Skeletal muscle tissue (tissue), 4 donors: Measurements from ENCODE around the gene RPN2. TPM values are rescaled to one million over a fixed set of nuclear protein-coding genes. Genes with fewer than 3 reads are reported as not detected.

ENCODE experiments used
- H3K27ac ChIP-seq: one replicate; pipeline ENCODE4 v1.7.0; 2013; ENCODE audit warnings: mild to moderate bottlenecking, low read depth, low read length, inconsistent platforms
- H3K27me3 ChIP-seq, 3 donors: one replicate each; pipeline ENCODE4 v1.7.0; 2013; ENCODE audit warnings: low read length in 3 of 3; ENCODE audit not compliant: control insufficient read depth in 3 of 3, insufficient read depth in 3 of 3
- H3K36me3 ChIP-seq, 3 donors: one replicate each; pipeline ENCODE4 v1.7.0; 2013; ENCODE audit warnings: low read length in 3 of 3; ENCODE audit not compliant: control insufficient read depth in 3 of 3, insufficient read depth in 3 of 3
- H3K4me1 ChIP-seq, 3 donors: one replicate each; pipeline ENCODE4 v1.7.0; 2013; ENCODE audit warnings: low read length in 3 of 3, mild to moderate bottlenecking in 3 of 3; ENCODE audit not compliant: control insufficient read depth in 3 of 3, insufficient read depth in 3 of 3
- H3K4me3 ChIP-seq, 3 donors: one replicate each; pipeline ENCODE4 v1.7.0; 2013; ENCODE audit warnings: low read length in 3 of 3
- H3K9ac ChIP-seq, 3 donors: one replicate each; pipeline ENCODE4 v1.7.0; 2013; ENCODE audit warnings: low read length in 3 of 3, mild to moderate bottlenecking in 3 of 3, moderate library complexity in 2 of 3, low read depth in 1 of 3
- H3K9me3 ChIP-seq, 3 donors: one replicate each; pipeline ENCODE4 v1.7.0; 2013; ENCODE audit warnings: low read length in 3 of 3; ENCODE audit not compliant: control insufficient read depth in 3 of 3
- total RNA-seq: library from RNA; depleted of rRNA; stranded (reverse); fragments of >200 nt; gene quantifications from one replicate; pipeline ENCODE4 v1.2.3, GENCODE V29; 2014
- donor health status: Osteomylitis.

The RPN2 gene
- total RNA-seq, 1 donor from 2014 or later = 117 TPM

DNA sequence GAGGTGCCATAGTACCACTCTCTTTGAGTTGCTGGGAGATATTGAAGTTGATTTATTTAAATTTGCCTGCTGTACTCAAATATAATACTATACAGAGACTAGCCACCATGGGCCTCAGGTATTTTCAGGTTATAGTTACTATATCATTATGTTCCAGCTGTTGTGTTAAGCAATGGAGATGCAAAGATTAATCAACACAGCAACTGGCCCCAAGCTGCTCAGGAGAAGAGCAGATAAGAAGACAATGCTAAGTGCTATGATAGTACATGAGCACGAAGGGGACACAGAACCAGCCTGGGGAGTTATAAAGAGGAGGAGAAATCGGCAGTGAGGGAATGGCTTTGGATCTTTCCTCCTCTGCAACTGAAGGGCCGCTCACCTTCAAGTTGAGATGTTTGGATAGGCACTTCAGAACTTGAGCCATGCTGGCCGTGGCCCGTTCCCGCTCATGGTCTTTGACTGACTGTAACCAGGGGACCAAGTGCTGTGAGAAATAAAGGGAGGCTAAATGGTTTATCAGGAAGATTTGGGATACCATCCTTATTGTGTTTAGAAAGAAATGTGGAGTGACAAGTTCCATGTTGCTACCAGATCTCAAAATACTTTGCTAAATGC lies 24.3 kb upstream of the RPN2 start:
- Histone ChIP-seq H3K4me3 (no peak overlapping the region), H3K4me1 (no peaks in the 10 kb centered on the region), H3K9ac (no peak overlapping the region), H3K27ac (no peak overlapping the region), H3K27me3 (no peaks in the 10 kb centered on the region), H3K9me3 (no peaks in the 10 kb centered on the region), H3K36me3 (peaks cover 0 to 8% (median 2%) of the 10 kb centered on the region in 3 donors)

DNA sequence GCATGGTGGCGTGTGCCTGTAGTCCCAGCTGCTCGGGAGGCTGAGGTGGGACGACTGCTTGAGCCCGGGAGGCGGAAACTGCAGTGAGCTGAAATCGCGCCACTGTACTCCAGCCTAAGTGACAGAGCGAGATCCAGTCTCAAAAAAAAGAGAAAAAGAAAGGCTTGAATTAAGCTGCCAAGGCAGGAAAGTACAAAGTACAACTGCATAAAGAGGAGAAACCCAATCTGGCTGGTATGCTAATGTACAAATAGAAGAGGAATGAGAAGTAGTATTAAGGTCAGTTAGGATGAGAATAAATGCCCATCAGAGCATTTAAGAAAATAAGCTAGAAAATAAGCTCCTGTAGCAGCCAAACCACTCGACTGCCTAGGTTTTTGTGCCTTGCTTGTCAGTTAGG lies 23.1 kb upstream of the RPN2 start:
- H3K9me3 ChIP-seq = no peaks in the 10 kb centered on the region
- H3K4me1 ChIP-seq = no peaks in the 10 kb centered on the region
- H3K27ac ChIP-seq = no peak overlapping the region
- H3K9ac ChIP-seq = no peak overlapping the region
- no peaks in the 10 kb centered on the region for H3K27me3 ChIP-seq
- no peak overlapping the region for H3K4me3 ChIP-seq
- H3K36me3 ChIP-seq = peaks cover 0 to 8% (median 2%) of the 10 kb centered on the region in 3 donors

DNA sequence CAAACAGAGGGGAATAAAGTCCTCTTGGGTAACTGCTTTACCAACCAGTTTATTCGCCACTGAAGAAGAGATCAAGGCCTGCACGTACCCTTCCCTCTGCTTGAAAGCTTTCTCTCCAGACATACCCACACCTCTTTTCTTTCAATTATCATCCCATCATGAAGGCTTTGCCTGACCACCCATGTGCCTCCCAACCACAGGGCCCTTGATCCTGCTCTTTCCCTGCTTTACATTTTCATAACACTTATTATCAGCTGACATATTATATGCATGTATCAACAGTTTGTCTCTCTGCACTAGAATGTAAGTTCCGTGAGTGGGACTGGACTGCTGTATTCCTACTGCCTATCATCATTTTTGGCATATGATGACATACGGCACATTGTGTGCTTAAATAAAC lies 20.9 kb upstream of the RPN2 start:
- no peaks in the 10 kb centered on the region for H3K27me3 ChIP-seq
- H3K9me3 ChIP-seq = no peaks in the 10 kb centered on the region
- H3K36me3 ChIP-seq = peaks cover 0 to 8% (median 0%) of the 10 kb centered on the region in 3 donors
- no peak overlapping the region for H3K9ac ChIP-seq
- no peak overlapping the region for H3K4me3 ChIP-seq
- no peak overlapping the region for H3K27ac ChIP-seq
- H3K4me1 ChIP-seq = no peaks in the 10 kb centered on the region

DNA sequence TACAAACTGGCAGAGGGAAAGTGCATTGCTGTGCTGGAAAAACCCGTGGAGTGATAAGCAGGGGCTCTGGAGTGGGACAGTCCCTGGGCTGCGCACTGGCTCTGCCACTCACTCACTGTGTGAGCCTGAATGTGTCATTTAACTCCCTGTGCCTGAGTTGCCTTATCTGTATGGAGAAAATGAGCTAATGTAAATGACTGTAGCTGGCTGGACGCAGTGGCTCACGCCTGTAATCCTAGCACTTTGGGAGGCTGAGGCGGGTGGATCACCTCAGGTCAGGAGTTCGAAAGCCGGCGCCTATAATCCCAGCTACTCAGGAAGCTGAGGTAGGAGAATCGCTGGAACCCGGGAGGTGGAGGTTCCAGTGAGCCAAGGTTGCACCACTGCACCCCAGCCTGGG lies 18.4 kb upstream of the RPN2 start:
- no peaks in the 10 kb centered on the region for H3K9me3 ChIP-seq
- no peak overlapping the region for H3K9ac ChIP-seq
- H3K4me1 ChIP-seq = no peaks in the 10 kb centered on the region
- peaks cover 0 to 2% (median 0%) of the 10 kb centered on the region in 3 donors for H3K36me3 ChIP-seq
- H3K27me3 ChIP-seq = no peaks in the 10 kb centered on the region
- no peak overlapping the region for H3K4me3 ChIP-seq
- no peak overlapping the region for H3K27ac ChIP-seq

DNA sequence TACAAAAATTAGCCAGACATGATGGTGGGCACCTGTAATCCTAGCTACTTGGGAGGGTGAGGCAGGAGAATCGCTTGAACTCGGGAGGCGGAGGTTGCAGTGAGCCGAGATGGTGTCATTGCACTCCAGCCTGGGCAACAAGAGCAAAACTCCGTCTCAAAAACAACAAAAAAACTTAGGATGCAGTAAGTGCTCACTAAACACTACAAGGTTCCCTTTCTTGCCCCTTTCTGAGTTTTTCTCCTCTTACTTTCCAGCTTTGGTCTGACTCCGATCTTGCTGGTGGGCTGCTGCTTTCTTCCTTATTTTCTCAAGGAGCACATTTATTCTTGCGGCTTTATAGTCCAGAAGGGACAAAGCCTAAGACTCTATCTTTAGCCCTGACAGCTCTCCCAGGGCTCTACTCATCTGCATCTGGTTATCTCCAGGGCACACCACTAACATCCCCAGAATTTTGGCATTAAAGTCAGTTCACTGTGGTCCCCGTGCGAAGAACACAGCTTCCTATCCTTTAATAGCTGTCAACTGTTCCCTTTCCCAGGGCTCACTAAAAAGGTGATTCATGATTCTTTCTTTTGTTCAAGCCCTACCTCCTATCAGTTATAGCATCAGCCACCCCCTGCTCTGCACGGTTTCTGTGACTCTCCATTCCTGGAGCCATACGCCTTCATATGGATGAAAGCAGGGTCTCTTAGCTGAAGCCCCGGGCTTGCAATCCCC lies 17.1 kb upstream of the RPN2 start:
- Histone ChIP-seq H3K36me3 (peaks cover 0 to 2% (median under 1%) of the 10 kb centered on the region in 3 donors), H3K9me3 (no peaks in the 10 kb centered on the region), H3K27me3 (no peaks in the 10 kb centered on the region), H3K27ac (no peak overlapping the region), H3K9ac (no peak overlapping the region), H3K4me3 (no peak overlapping the region), H3K4me1 (no peaks in the 10 kb centered on the region)

DNA sequence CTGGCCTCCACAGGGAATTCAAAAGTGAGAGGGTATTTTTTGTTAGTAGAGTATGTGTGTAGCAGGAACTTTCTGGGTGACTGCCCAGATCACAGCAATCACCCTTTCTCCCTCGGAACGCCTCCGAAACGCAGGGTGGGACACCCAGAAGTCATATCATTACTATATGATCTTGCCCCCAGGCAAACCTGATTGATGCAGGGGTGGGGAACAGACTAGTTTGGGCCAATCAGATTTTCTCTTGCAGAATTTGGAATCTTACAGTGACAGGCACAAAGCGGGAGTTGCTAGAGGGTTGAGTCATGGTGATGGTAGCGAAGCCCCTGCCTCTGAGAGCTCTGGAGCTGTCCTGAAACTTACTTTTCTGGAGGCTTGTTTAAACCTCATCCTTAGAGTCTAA lies 16.5 kb upstream of the RPN2 start:
- Histone ChIP-seq H3K4me1 (no peaks in the 10 kb centered on the region), H3K27me3 (no peaks in the 10 kb centered on the region), H3K36me3 (peaks cover 0 to 7% (median 5%) of the 10 kb centered on the region in 3 donors), H3K4me3 (no peak overlapping the region), H3K9ac (no peak overlapping the region), H3K9me3 (no peaks in the 10 kb centered on the region), H3K27ac (no peak overlapping the region)

DNA sequence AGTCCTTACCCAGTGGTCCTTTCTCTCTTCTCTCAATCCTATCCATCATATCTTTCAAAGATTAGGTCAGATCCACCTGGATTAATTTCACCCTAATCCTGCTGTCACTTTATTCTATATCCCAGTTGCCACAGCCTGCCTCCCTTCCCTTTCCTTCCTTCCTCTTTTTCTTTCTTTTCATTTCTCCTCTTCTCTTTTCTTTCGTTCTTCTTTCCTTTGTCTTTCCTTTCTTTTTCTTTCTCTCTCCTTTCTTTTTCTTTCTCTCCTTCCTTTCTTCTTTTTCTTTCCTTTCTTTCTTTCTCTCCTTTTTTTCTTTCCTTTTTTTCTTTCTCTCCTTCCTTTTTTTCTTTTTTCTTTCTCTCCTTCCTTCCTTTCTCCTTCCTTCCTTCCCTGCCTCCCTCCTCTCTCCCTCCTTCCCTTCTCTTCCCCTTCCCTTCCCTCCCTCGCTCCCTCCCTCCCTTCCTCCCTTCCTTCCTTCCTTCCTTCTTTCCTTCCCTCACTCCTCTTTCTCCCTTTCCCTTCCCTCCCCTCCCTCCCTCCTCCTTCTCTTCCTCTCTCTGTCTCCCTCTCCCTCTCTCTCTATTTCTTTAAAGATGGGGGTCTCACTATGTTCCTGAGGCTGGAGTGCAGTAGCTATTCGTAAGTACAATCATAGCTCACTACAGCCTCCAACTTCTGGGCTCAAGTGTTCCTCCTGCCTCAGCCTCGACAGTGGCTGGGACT lies 15.1 kb upstream of the RPN2 start:
- Histone ChIP-seq H3K27ac (no peak overlapping the region), H3K4me3 (no peak overlapping the region), H3K27me3 (no peaks in the 10 kb centered on the region), H3K4me1 (no peaks in the 10 kb centered on the region), H3K36me3 (peaks cover 0 to 10% (median 8%) of the 10 kb centered on the region in 3 donors), H3K9me3 (no peaks in the 10 kb centered on the region), H3K9ac (no peak overlapping the region)

DNA sequence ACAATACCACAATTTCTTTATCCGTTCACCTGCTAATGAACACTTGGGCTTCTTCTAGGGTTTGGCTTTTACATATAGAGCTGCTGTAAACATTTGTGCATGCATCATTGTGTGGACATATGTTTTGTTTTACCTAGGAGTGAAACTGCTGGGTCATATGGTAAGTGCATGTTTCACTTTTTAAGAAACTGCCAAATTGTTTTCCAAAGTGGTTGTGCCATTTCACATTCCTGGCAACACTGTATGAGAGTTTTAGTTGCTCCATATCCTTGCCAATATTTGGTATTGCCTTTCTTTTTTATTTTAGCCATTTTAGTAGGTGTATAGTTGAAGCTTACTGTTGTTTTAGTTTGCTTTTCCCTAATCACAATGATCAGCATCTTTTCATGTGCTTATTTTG lies 14.1 kb upstream of the RPN2 start:
- Histone ChIP-seq H3K4me1 (no peaks in the 10 kb centered on the region), H3K9me3 (no peaks in the 10 kb centered on the region), H3K9ac (no peak overlapping the region), H3K4me3 (no peak overlapping the region), H3K36me3 (peaks cover 0 to 10% (median 8%) of the 10 kb centered on the region in 3 donors), H3K27ac (no peak overlapping the region), H3K27me3 (no peaks in the 10 kb centered on the region)

DNA sequence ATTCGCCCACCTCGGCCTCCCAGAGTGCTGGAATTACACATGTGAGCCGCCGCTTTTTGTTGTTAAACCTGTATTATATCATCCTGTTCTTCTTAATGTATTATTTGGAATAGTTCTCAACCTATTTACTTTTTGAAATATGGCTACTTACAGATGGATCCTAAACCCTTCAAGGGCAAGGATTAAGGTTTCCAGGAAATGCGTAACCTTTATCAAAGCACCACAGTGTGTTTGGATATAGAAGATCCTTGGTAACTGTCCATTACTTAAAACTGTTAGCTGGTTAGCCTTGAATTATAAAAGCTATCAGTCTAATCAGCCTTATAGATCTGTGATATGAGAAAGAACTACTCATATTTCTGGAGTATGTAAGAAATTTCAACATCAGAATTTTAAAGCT lies 12.3 kb upstream of the RPN2 start:
- Histone ChIP-seq H3K9ac (no peak overlapping the region), H3K27me3 (no peaks in the 10 kb centered on the region)

DNA sequence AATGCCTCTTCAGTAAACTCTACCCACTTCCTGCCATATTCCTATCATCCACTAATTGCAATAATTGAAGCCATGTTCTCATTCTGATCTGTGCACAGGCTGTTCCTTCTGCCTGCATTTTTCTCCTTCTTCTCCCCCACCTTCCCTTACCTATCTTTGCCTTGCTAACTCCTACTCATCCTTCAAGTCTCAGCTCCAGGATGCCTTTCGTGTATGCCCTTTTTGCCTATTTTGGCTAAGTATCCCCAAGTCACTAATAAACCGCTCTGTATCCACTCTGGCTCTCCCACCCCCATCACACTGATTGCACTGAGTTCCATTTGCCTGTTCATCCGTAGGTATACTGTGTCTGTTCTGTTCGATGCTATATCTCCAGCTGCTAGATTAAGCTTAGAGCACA lies 6.3 kb upstream of the RPN2 start:
- no peak overlapping the region for H3K27ac ChIP-seq
- H3K27me3 ChIP-seq = no peaks in the 10 kb centered on the region
- H3K9me3 ChIP-seq = no peaks in the 10 kb centered on the region
- H3K4me1 ChIP-seq = peaks cover 0 to 5% (median 0%) of the 10 kb centered on the region in 3 donors
- no peak overlapping the region for H3K4me3 ChIP-seq
- H3K9ac ChIP-seq = no peak overlapping the region
- H3K36me3 ChIP-seq = peaks cover 0 to 7% (median under 1%) of the 10 kb centered on the region in 3 donors

More for the DNA sequence above, 12.3 kb upstream of the RPN2 start:
- no peaks in the 10 kb centered on the region for H3K9me3 ChIP-seq
- H3K36me3 ChIP-seq = peaks cover 0 to 15% (median 8%) of the 10 kb centered on the region in 3 donors
- H3K4me1 ChIP-seq = no peaks in the 10 kb centered on the region
- H3K27ac ChIP-seq = no peak overlapping the region
- no peak overlapping the region for H3K4me3 ChIP-seq
